Transverse colon (tissue), 4 donors: ENCODE results near the gene SOWAHA. TPM values are rescaled to one million over a fixed set of nuclear protein-coding genes. Genes with fewer than 3 reads are reported as not detected.

Experiments
- DNase-seq: peaks from one replicate; pipeline ENCODE4 v3.0.0-alpha.2; 2019
- H3K27ac ChIP-seq, 4 donors: fragments of 200-600 bp; sonication (generic); 2 replicates each; pipeline ENCODE4 v1.5.1; 2016 to 2018; ENCODE audit warnings: inconsistent platforms in 4 of 4
- H3K27me3 ChIP-seq: fragments of 200-600 bp; sonication (generic); 2 replicates; pipeline ENCODE4 v1.5.1; 2017; ENCODE audit warnings: inconsistent platforms
- H3K36me3 ChIP-seq, 4 donors: fragments of 200-600 bp; sonication (generic); 2 replicates each; pipeline ENCODE4 v1.5.1; 2017 to 2019; ENCODE audit warnings: inconsistent platforms in 4 of 4
- H3K4me1 ChIP-seq, 4 donors: fragments of 200-600 bp; sonication (generic); 2 replicates each; pipeline ENCODE4 v1.5.1; 2017 to 2020; ENCODE audit warnings: inconsistent platforms in 4 of 4
- H3K4me3 ChIP-seq, 4 donors: fragments of 200-600 bp; sonication (generic); 1 replicate in 1 of 4; 2 replicates in 3 of 4; pipeline versions ENCODE4 v1.5.1 to v1.6.1; 2017 to 2019; ENCODE audit warnings: inconsistent platforms in 4 of 4
- H3K9me3 ChIP-seq, 2 donors: fragments of 200-600 bp; sonication (generic); 2 replicates each; pipeline ENCODE4 v1.5.1; 2017 to 2019; ENCODE audit warnings: inconsistent platforms in 2 of 2
- EP300 ChIP-seq: sonication (generic); formaldehyde crosslinking; IDR thresholded peaks from one replicate; pipeline ENCODE4 v1.6.1; 2017; ENCODE audit warnings: antibody characterized with exemption, low read depth
- POLR2A ChIP-seq: fragments of 450-650 bp; IDR thresholded peaks from one replicate; pipeline ENCODE4 v1.6.1; 2016; ENCODE audit warnings: antibody characterized with exemption, mild to moderate bottlenecking, moderate library complexity
- POLR2AphosphoS5 ChIP-seq, 3 donors: sonication (generic); formaldehyde crosslinking; IDR thresholded peaks; one replicate each; pipeline ENCODE4 v1.6.1; 2016; ENCODE audit warnings: antibody characterized with exemption in 3 of 3
- WGBS, 2 donors: methylation state at CpG; one replicate each; pipeline ENCODE4 v1.1.5; 2018; ENCODE audit warnings: low coverage in 1 of 2; 5-methylcytosine and 5-hydroxymethylcytosine counted together
- in situ Hi-C, 4 donors: fragments of 200-750 bp; cut with MboI; loops; one replicate each; pipeline versions ENCODE4 v1.15.0 to v1.15.1; 2017; ENCODE audit warnings: low sequenced_read_pairs in 3 of 4, low pct_ligation_motif_present in 1 of 4, low pct_unique_long_range_greater_than_20kb in 1 of 4
- intact Hi-C: fragments of 100-400 bp; cut with DNase I; formaldehyde crosslinking; loops from one replicate; pipeline ENCODE4 v1.15.1; 2023; ENCODE audit warnings: low total_unique reads
- total RNA-seq, 4 donors: library from RNA; depleted of rRNA; stranded (reverse); fragments of >200 nt; gene quantifications; one replicate each; pipeline ENCODE4 v1.1.0, GENCODE V29; 2016
- TF ChIP-seq, protein P1 (sequence below), 5 experiments: fragments of 200-600 bp in 3 of 5; fragments of 450-650 bp in 2 of 5; sonication (generic) in 3 of 5; IDR thresholded peaks; 1 replicate in 2 of 5; 2 replicates in 3 of 5; pipeline ENCODE4 v1.5.1; 2016 to 2017; ENCODE audit warnings: antibody characterized with exemption in 5 of 5, inconsistent platforms in 3 of 5, mild to moderate bottlenecking in 2 of 5, moderate library complexity in 1 of 5

SOWAHA gene
- total RNA-seq, 4 donors from 2014 or later = 35.2 to 93.5 (median 76.0) TPM

DNA sequence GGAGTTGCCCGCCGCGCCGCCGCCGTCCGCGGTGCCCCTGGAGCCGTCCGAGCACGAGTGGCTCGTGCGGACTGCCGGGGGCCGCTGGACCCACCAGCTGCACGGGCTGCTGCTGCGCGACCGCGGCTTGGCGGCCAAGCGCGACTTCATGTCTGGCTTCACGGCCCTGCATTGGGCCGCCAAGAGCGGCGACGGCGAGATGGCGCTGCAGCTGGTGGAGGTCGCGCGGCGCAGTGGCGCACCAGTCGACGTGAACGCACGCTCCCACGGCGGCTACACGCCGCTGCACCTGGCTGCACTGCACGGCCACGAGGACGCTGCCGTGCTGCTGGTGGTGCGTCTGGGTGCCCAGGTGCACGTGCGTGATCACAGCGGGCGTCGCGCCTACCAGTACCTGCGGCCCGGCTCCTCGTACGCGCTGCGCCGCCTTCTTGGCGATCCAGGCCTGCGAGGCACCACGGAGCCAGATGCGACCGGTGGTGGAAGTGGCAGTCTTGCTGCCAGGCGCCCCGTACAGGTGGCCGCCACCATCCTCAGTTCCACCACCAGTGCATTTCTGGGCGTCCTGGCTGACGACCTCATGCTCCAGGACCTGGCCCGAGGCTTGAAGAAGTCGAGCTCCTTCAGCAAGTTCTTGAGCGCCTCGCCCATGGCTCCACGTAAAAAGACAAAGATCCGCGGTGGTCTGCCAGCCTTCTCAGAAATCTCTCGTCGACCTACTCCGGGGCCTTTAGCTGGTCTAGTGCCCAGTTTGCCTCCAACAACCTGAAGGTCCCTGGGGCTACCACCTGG, 1.6 kb downstream of the SOWAHA start:
- no peak for DNase-seq
- WGBS, 2 donors = 81 to 100% methylated on average over 5 to 68 of the region's 81 CpGs
- Histone ChIP-seq H3K27me3 (peaks cover 46% of the 10 kb centered on the region), H3K4me1 (peaks cover 0 to 20% (median 11%) of the 10 kb centered on the region in 4 donors), H3K4me3 (peak overlapping the region in 3 of 4 donors; percentile 37 to 59 (median 49)), H3K9me3 (no peaks in the 10 kb centered on the region), H3K36me3 (no peaks in the 10 kb centered on the region), H3K27ac (peak overlapping the region in 3 of 4 donors; percentile 78 to 84 (median 83))
- intact Hi-C loops = no loop called here
- in situ Hi-C loops = loop anchor here in 2 of 4 donors (25.0 kb wide), 1 partner anchor 427 kb away; no protein-coding TSS in a partner anchor
- TF ChIP-seq, protein P1, sequence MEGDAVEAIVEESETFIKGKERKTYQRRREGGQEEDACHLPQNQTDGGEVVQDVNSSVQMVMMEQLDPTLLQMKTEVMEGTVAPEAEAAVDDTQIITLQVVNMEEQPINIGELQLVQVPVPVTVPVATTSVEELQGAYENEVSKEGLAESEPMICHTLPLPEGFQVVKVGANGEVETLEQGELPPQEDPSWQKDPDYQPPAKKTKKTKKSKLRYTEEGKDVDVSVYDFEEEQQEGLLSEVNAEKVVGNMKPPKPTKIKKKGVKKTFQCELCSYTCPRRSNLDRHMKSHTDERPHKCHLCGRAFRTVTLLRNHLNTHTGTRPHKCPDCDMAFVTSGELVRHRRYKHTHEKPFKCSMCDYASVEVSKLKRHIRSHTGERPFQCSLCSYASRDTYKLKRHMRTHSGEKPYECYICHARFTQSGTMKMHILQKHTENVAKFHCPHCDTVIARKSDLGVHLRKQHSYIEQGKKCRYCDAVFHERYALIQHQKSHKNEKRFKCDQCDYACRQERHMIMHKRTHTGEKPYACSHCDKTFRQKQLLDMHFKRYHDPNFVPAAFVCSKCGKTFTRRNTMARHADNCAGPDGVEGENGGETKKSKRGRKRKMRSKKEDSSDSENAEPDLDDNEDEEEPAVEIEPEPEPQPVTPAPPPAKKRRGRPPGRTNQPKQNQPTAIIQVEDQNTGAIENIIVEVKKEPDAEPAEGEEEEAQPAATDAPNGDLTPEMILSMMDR (IDR thresholded peaks at IDR 0.05) = no peak
- no peak for TF ChIP-seq POLR2AphosphoS5 (IDR thresholded peaks at IDR 0.05)
- no peak for TF ChIP-seq EP300
- TF ChIP-seq POLR2A = no peak

DNA sequence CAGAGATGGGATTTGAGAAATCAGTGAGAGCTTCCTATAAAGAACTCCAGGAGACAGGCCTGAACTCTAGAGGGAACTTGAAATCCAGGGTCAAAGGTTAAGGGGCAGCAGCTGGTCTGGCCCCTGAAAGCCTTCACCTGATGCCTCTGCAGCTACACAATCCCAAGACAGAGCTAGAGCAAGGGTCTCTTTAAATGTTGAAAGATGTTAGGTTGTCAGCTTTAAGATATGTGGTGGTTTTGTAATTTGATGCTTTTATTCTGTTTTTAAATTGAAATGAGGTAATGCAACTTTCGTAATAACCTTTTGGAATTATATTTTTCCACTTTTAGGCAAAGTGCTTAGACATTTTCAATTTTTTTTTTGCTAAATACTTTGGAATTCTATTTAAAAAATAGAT, 2.4 kb downstream of the SOWAHA start:
- no peak overlapping the region for H3K27ac ChIP-seq
- no peak for DNase-seq
- in situ Hi-C loops = loop anchor here in 2 of 4 donors (25.0 kb wide), 1 partner anchor 428 kb away; no protein-coding TSS in a partner anchor

DNA sequence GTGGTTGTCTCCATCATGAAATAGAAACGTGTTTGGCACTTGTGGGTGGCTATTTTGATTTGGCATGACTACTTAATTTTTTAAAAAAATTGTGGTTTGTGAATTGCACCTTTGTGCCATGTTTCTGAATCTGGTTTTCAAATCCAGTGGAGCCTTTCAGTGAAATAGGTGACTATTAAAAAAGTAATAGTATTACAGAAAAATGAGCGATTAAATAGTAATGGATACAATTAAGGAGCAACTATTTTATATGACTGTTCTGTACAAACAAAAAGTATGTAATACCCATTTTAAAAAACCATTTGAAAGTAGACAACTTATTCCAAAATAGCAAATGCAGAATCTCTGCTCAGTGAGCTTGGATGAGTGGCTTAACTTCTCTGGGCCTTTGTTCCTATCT, 3.0 kb downstream of the SOWAHA start:
- no peak overlapping the region for H3K4me3 ChIP-seq
- in situ Hi-C loops = loop anchor here in 2 of 4 donors (25.0 kb wide), 1 partner anchor 429 kb away; no protein-coding TSS in a partner anchor
- peaks cover 35% of the 10 kb centered on the region for H3K27me3 ChIP-seq

More for the DNA sequence above, 2.4 kb downstream of the SOWAHA start:
- H3K4me3 ChIP-seq = no peak overlapping the region
- peaks cover 0 to 22% (median 17%) of the 10 kb centered on the region in 4 donors for H3K4me1 ChIP-seq
- TF ChIP-seq POLR2AphosphoS5 (IDR thresholded peaks at IDR 0.05) (no peak), EP300 (no peak), POLR2A (no peak)
- TF ChIP-seq, protein P1 (IDR thresholded peaks at IDR 0.05) = no peak
- 88 to 94% methylated on average over 1 of the region's 1 CpG for WGBS, 2 donors
- H3K9me3 ChIP-seq = no peaks in the 10 kb centered on the region
- intact Hi-C loops = no loop called here
- H3K27me3 ChIP-seq = peaks cover 41% of the 10 kb centered on the region
- no peaks in the 10 kb centered on the region for H3K36me3 ChIP-seq

DNA sequence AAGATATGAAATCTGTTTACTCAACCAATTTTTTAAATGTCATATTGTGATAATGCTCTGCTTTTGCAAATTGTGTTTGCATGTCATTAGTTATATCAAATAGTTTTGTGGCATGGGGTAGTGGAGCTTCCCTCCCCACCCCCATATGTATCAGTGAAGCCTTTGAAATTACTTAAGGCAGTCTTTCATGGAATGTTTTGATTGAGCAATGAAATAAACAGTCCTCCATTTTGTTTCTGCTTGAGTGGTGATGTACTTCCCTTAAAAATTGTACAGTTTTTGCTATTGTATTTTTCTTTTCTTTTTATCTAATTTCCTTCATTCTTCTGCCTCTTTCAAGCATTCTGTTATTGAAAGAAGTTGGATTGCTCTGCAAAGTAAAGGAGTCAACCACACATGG, 3.5 kb downstream of the SOWAHA start:
- no peak overlapping the region for H3K27ac ChIP-seq
- intact Hi-C loops = no loop called here
- H3K9me3 ChIP-seq = no peaks in the 10 kb centered on the region
- TF ChIP-seq POLR2AphosphoS5 (IDR thresholded peaks at IDR 0.05) = no peak
- TF ChIP-seq POLR2A = no peak
- TF ChIP-seq, protein P1 (IDR thresholded peaks at IDR 0.05) = no peak
- TF ChIP-seq EP300 = no peak
- H3K4me1 ChIP-seq = peaks cover 0 to 21% (median 17%) of the 10 kb centered on the region in 4 donors
- DNase-seq = no peak
- H3K4me3 ChIP-seq = no peak overlapping the region
- peaks cover 30% of the 10 kb centered on the region for H3K27me3 ChIP-seq
- in situ Hi-C loops = loop anchor here in 2 of 4 donors (25.0 kb wide), 1 partner anchor 429 kb away; no protein-coding TSS in a partner anchor
- H3K36me3 ChIP-seq = no peaks in the 10 kb centered on the region

More for the DNA sequence above, 3.0 kb downstream of the SOWAHA start:
- DNase-seq = no peak
- Histone ChIP-seq H3K27ac (no peak overlapping the region), H3K36me3 (no peaks in the 10 kb centered on the region), H3K4me1 (peaks cover 0 to 21% (median 17%) of the 10 kb centered on the region in 4 donors), H3K9me3 (no peaks in the 10 kb centered on the region)
- 79 to 81% methylated on average over 2 of the region's 2 CpGs for WGBS, 2 donors
- intact Hi-C loops = no loop called here
- TF ChIP-seq, protein P1 (IDR thresholded peaks at IDR 0.05) = no peak
- TF ChIP-seq POLR2A (no peak), EP300 (no peak), POLR2AphosphoS5 (IDR thresholded peaks at IDR 0.05) (no peak)
